ENCODE results near the gene MAX. TPM values are rescaled to one million over a fixed set of nuclear protein-coding genes. Genes with fewer than 3 reads are reported as not detected.

The MAX gene
- total RNA-seq, 1 experiment from 2014 or later: 41.4 TPM

DNA sequence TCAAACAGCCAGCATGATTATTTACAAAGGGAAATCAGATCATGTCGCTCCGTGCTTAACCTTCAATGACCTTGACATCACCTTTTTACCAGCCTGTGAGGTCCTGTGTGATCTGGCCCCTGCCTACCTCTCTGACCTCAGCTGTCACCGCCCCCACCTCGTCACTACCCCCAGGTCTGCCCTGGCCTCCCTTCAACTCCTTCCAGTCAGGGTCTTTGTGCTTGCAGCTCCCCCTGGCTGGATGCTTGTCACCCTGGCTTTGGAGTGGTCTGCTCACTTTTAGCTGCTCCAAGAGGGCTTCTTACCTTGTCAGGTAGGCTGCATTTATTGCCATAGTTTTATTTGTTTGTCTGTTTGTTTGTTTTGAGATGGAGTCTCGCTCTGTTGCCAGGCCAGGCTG lies 8.2 kb upstream of the MAX start:
- Histone ChIP-seq H3K36me3 (ENCODE audit: control insufficient read depth, insufficient read depth, low read length) (no peaks in the 10 kb centered on the region), H3K9me3 (ENCODE audit: control insufficient read depth, insufficient read depth, low read depth, low read length) (no peaks in the 10 kb centered on the region), H3K27me3 (ENCODE audit: control insufficient read depth, insufficient read depth, low read length) (no peaks in the 10 kb centered on the region), H3K4me1 (ENCODE audit: control insufficient read depth, insufficient read depth, low read length) (no peaks in the 10 kb centered on the region), H3K27ac (ENCODE audit: low read length) (no peak overlapping the region), H3K4me3 (ENCODE audit: low read depth in 2 of 2, low read length in 2 of 2) (no peak overlapping the region)
- in situ Hi-C loops (cut with HindIII; ENCODE audit: low pct_unique_long_range_greater_than_20kb, low sequenced_read_pairs) (no loop called here), intact Hi-C loops (cut with micrococcal nuclease; ENCODE audit: unreplicated experiment) (no loop called here)
- TF ChIP-seq TCF7L2 (IDR thresholded peaks at IDR 0.05; ENCODE audit: low read depth, low read length) (no peak), SIN3A (IDR thresholded peaks at IDR 0.05; ENCODE audit: borderline replicate concordance, insufficient read depth, low read depth, low read length) (no peak), POLR2AphosphoS5 (IDR thresholded peaks at IDR 0.05; ENCODE audit: low read depth, low read length) (no peak)
- TF ChIP-seq, protein P1, sequence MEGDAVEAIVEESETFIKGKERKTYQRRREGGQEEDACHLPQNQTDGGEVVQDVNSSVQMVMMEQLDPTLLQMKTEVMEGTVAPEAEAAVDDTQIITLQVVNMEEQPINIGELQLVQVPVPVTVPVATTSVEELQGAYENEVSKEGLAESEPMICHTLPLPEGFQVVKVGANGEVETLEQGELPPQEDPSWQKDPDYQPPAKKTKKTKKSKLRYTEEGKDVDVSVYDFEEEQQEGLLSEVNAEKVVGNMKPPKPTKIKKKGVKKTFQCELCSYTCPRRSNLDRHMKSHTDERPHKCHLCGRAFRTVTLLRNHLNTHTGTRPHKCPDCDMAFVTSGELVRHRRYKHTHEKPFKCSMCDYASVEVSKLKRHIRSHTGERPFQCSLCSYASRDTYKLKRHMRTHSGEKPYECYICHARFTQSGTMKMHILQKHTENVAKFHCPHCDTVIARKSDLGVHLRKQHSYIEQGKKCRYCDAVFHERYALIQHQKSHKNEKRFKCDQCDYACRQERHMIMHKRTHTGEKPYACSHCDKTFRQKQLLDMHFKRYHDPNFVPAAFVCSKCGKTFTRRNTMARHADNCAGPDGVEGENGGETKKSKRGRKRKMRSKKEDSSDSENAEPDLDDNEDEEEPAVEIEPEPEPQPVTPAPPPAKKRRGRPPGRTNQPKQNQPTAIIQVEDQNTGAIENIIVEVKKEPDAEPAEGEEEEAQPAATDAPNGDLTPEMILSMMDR (IDR thresholded peaks at IDR 0.05): no peak
- TF ChIP-seq, protein P2, sequence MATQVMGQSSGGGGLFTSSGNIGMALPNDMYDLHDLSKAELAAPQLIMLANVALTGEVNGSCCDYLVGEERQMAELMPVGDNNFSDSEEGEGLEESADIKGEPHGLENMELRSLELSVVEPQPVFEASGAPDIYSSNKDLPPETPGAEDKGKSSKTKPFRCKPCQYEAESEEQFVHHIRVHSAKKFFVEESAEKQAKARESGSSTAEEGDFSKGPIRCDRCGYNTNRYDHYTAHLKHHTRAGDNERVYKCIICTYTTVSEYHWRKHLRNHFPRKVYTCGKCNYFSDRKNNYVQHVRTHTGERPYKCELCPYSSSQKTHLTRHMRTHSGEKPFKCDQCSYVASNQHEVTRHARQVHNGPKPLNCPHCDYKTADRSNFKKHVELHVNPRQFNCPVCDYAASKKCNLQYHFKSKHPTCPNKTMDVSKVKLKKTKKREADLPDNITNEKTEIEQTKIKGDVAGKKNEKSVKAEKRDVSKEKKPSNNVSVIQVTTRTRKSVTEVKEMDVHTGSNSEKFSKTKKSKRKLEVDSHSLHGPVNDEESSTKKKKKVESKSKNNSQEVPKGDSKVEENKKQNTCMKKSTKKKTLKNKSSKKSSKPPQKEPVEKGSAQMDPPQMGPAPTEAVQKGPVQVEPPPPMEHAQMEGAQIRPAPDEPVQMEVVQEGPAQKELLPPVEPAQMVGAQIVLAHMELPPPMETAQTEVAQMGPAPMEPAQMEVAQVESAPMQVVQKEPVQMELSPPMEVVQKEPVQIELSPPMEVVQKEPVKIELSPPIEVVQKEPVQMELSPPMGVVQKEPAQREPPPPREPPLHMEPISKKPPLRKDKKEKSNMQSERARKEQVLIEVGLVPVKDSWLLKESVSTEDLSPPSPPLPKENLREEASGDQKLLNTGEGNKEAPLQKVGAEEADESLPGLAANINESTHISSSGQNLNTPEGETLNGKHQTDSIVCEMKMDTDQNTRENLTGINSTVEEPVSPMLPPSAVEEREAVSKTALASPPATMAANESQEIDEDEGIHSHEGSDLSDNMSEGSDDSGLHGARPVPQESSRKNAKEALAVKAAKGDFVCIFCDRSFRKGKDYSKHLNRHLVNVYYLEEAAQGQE (IDR thresholded peaks at IDR 0.05; ENCODE audit: insufficient read depth in 1 of 2, low read depth in 2 of 2, low read length in 1 of 2): no peak
- ATAC-seq (no peak), DNase-seq (ENCODE audit: low read depth, low spot score) (no peak)
- ChIA-PET CTCF (no interaction called here), POLR2A (no interaction called here)
- BruUV-seq (replicated peaks): no TSS peak

DNA sequence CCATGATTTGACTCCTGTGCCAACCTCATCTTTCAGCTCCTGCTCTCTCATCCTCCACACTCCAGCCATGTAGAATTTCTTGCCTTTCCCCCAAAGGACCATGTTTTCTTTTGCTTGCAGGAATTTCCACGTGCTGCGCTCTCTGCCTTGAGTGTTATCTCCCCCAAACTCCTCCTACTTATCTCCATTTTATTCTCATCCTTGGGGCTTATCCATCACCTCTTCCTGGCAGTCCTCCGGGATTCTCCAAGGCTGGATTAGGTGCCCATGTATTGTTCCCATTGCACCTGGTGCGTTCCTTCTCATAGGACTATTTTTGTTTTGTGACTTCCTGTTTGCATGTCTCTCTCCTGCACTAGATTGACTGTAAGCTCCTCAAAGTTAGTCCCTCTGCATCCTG lies 7.0 kb upstream of the MAX start:
- H3K36me3 ChIP-seq (ENCODE audit: control insufficient read depth, insufficient read depth, low read length): no peaks in the 10 kb centered on the region
- no TSS peak for BruUV-seq (replicated peaks)
- no peaks in the 10 kb centered on the region for H3K9me3 ChIP-seq (ENCODE audit: control insufficient read depth, insufficient read depth, low read depth, low read length)
- H3K27me3 ChIP-seq (ENCODE audit: control insufficient read depth, insufficient read depth, low read length): no peaks in the 10 kb centered on the region
- H3K27ac ChIP-seq (ENCODE audit: low read length): no peak overlapping the region
- H3K4me3 ChIP-seq (ENCODE audit: low read depth in 2 of 2, low read length in 2 of 2): no peak overlapping the region
- intact Hi-C loops (cut with micrococcal nuclease; ENCODE audit: unreplicated experiment) (no loop called here), in situ Hi-C loops (cut with HindIII; ENCODE audit: low pct_unique_long_range_greater_than_20kb, low sequenced_read_pairs) (no loop called here)
- ATAC-seq (no peak), DNase-seq (ENCODE audit: low read depth, low spot score) (no peak)
- POLR2A ChIA-PET: no interaction called here
- CTCF ChIA-PET: no interaction called here
- H3K4me1 ChIP-seq (ENCODE audit: control insufficient read depth, insufficient read depth, low read length): no peaks in the 10 kb centered on the region
- TF ChIP-seq, protein P2 (IDR thresholded peaks at IDR 0.05; ENCODE audit: insufficient read depth in 1 of 2, low read depth in 2 of 2, low read length in 1 of 2): no peak
- TF ChIP-seq POLR2AphosphoS5 (IDR thresholded peaks at IDR 0.05; ENCODE audit: low read depth, low read length): no peak
- no peak for TF ChIP-seq SIN3A (IDR thresholded peaks at IDR 0.05; ENCODE audit: borderline replicate concordance, insufficient read depth, low read depth, low read length)
- TF ChIP-seq, protein P1 (IDR thresholded peaks at IDR 0.05): no peak
- TF ChIP-seq TCF7L2 (IDR thresholded peaks at IDR 0.05; ENCODE audit: low read depth, low read length): no peak
